Globus pallidus (tissue), 1 donor: ENCODE data around the gene ZNF319.

ENCODE experiments used
- DNase-seq: peaks from one replicate; pipeline ENCODE4 v3.0.0-alpha.2; 2015; ENCODE audit warnings: low spot score

Gene ZNF319

GRCh38 chr16:57999971-58000705 lies at the start of gene ZNF319:
Gene ZNF319, minus strand, starts transcription at chr16:58000672. Its CDS starts 2,407 bp downstream, at chr16:57998265.
- no peak for DNase-seq

GRCh38 chr16:58049232-58050185 lies 49.0 kb upstream of the ZNF319 start:
- no peak for DNase-seq

GRCh38 chr16:58048494-58049231 lies 48.2 kb upstream of the ZNF319 start:
- DNase-seq, result no peak

GRCh38 chr16:58047557-58048348 lies 47.3 kb upstream of the ZNF319 start:
- DNase-seq, result no peak

- DNase-seq, result no peak
These were observed 46.5 kb upstream of the ZNF319 start for GRCh38 chr16:58046936-58047335.

DNA sequence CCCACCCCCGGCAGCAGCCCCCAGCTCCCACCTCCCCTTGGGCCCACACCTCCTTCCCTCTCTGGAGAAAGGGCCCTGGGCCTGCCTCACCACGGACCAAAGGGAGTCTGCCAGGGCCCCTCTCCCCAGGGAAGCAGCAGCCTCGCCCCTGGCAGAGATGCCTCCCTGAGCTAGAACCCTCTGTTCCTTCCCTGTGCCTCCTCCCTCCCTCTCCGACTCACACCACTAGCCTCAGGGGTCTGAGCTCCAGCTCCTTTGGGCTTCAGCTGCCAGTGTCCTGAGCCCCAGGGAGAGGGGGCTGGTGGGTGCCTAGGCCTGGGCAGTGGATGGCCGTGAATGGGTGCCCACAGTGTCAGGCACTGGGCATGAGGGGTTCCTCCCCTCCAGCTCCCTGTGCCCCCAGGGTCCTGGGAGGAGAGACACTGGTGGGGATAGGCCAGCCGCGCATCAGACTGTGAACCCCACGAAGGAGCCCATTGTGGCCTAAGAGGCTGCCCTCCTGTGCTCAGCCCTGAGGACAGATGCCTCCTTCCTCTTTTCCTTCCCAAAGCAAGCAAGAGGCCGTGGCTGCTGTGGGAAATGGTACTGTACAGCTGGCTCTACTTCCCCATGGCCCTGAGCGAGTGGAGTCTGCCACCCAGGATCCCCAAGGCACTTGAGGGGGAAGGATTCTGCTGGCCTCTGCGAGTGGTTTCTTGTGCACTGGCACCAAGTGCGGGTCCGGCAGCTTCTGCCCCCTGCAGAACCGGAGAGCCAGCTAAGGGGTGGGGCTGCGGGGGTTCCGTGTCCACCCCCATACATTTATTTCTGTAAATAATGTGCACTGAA lies 45.8 kb upstream of the ZNF319 start:
- DNase-seq, result no peak

- no peak for DNase-seq
These were observed 44.6 kb upstream of the ZNF319 start for GRCh38 chr16:58045096-58045495.

DNA sequence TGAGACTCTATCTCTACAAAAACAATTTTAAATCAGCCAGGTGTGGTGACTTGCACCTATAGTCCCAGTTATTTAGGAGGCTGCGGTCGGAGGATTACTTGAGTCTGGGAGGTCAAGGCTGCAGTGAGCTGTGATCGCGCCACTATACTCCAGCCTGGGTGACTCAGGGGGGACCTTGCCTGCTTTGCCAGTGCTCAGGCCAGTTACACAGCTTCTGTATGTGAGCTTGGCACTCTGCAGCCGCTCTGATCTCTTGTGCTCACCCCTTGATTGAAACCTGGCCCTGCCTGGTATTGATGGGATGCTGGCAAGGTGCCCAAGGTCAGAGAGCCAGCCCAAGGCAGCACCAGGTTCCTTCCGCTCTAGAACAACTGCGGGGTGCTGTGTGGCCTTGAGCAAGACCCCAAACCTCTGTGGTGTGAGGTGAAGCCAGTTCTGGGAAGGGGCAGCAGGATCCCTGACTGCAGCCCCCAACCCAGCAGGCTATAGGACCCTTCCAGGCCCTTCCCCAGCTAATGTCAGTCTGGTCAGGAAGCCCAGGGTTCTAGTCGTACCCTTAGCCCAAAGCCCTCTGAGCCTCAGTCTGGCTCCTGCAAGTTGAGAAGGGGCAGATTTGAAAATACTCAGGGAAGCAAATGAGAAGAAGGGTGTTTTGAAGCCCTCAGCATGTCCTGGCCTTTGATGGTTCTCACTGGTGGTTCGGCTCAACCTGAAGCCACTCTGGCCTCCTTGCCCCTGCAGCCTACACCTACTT lies 44.0 kb upstream of the ZNF319 start:
- no peak for DNase-seq

DNA sequence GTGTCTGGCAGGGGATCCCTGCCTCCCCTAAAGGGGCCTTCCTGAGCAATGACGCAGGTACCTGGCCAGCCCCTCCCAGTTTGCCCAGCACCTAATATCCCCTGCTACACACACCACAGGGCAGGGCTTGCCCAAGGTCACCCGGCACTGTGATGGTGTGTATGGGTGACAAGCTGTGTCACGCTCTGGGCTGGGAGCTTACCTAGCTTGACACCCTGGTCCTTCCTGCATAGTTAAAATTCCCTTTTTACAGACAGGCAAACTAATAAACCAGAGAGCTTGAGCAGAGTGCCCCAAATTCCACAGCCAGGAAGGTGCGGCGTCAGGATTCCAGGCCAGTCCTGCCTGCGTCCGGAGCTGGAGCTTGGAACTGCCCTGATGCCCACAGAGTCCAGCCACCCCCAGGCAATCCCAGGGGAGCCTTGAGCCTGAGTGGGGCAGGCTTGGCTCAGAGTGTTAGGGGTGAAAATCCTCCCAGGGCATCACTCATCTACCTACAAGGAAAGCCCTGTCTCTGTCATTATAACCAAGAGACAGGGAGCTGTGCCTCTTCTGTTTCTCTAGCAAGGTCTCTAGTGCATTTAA lies 43.2 kb upstream of the ZNF319 start:
- no peak for DNase-seq

- no peak for DNase-seq
These were observed 42.5 kb upstream of the ZNF319 start for GRCh38 chr16:58042886-58043515.

DNA sequence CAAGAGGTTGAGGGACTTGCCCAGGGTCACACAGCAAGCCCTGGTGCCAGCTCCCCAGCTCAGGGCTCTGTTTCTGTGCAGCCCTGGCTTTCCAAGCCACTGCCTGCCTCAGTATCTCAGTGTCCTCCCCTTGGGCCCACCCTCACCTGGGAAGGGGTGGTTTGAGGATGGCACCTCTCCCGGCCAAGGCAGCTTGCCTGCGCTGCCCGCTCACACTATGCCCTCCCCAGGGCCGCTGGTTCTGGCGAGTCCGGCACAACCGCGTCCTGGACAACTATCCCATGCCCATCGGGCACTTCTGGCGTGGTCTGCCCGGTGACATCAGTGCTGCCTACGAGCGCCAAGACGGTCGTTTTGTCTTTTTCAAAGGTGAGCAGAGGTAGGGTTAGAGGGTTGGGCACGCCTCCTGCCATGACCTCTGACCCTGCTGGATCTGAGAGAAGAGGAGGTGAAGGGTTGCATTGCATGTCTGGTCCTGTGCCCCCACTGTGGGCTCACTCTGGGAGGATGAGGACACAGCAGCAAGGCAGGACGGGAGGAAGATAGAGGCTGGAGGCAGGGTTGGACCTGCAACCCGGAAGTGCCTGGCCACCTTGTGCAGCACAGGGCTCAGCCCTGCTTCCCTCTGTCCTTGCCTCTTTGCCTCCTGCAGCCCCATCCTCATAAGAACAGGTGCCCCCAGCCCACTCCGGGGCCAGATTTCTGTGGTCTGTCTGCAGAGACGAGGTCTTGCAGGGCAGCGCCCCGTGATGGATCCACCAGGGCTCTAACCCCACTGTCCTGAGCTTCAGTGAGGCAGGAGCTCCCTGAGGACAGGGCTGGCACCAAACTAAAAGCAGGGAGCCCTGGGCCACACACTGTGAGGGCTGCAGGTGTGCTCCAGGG lies 41.8 kb upstream of the ZNF319 start:
- no peak for DNase-seq

DNA sequence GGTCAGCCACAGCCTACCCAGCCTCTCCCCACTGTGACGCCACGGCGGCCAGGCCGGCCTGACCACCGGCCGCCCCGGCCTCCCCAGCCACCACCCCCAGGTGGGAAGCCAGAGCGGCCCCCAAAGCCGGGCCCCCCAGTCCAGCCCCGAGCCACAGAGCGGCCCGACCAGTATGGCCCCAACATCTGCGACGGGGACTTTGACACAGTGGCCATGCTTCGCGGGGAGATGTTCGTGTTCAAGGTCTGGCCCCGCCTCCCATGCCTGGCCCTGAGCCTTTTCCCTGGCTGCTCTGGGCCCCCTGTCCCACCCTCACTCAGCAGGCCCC lies 41.1 kb upstream of the ZNF319 start:
- DNase-seq, result no peak

DNA sequence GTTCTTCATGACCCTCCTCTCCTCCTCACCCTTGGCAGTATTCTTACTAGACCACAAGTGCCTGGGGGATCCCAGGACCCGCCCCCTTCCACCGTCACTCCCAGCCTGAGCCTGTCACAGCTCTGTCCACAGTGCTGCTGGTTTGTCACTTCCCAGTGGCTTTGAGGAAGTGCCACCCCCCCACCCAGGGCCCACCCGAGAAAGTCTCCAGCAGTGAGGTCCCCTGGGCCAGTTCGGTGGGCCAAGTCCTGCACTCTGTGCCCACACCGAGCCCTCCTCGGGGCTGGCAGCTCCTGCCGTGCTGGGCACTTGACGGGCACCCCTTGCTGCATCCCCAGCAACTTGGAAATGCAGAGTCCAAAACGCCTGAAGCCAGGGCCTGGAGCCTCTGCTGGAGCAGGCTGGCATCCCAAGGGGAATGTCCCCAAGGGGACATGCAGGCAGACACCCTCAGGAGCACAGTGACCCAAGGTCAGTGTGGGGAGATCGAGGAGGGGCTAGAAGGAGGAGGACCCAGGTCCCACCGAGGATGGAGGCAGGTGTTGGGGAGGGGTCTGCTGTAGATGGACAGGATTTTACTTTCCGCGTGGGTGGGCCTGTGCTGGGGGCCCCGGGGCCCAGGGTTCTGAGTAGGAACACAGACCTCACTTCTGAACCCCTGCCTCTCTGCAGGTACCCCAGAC lies 40.6 kb upstream of the ZNF319 start:
- DNase-seq, result no peak

DNA sequence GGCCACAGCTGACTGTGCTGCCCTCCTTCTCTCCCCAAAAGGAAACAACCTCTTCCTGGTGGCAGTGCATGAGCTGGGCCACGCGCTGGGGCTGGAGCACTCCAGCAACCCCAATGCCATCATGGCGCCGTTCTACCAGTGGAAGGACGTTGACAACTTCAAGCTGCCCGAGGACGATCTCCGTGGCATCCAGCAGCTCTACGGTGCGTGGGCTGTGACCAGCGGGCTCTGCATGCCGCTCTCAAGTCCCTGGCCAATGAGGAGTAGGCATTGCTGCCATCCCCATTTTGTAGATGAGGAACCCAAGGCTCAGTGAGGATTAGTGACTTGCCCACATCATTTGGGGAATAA lies 40.0 kb upstream of the ZNF319 start:
- no peak for DNase-seq

- no peak for DNase-seq
These were observed 39.5 kb upstream of the ZNF319 start for GRCh38 chr16:58039829-58040495.

GRCh38 chr16:58038219-58038641 lies 37.8 kb upstream of the ZNF319 start:
- DNase-seq, result no peak
